ENCODE data around the gene PLCD1. TPM values are rescaled to one million over a fixed set of nuclear protein-coding genes. Genes with fewer than 3 reads are reported as not detected.

The PLCD1 gene
- total and polyA plus RNA-seq, 2 of the 13 experiments (the other 11 are each of a cell fraction or from before 2014, with no cell fraction given): 10.1 to 12.4 TPM

- TF ChIP-seq ZNF235 (CRISPR knock-in tag; IDR thresholded peaks at IDR 0.05; ENCODE audit: borderline replicate concordance) (no peak), SMAD9 (CRISPR knock-in tag; IDR thresholded peaks at IDR 0.05) (no peak), ZNF383 (CRISPR knock-in tag; IDR thresholded peaks at IDR 0.05; ENCODE audit: borderline replicate concordance) (no peak), HDAC2 (CRISPR knock-in tag; IDR thresholded peaks at IDR 0.05) (peak; percentile 72), CREB1 (IDR thresholded peaks at IDR 0.05) (no peak), CREB1 (CRISPR knock-in tag; IDR thresholded peaks at IDR 0.05) (no peak), NCOR1 (IDR thresholded peaks at IDR 0.05; ENCODE audit: borderline replicate concordance, low read length) (no peak), GTF3A (CRISPR knock-in tag; conservative IDR thresholded peaks at IDR 0.05) (no peak), ARID5B (CRISPR knock-in tag; IDR thresholded peaks at IDR 0.05) (peak; percentile 70; the same call in 1 of the 2 replicates), ZNF12 (CRISPR knock-in tag; IDR thresholded peaks at IDR 0.05) (no peak), ATRX (CRISPR knock-in tag; IDR thresholded peaks at IDR 0.05; ENCODE audit: borderline replicate concordance) (no peak), SP2 (CRISPR knock-in tag; IDR thresholded peaks at IDR 0.05) (no peak), ZNF547 (CRISPR knock-in tag; IDR thresholded peaks at IDR 0.05) (no peak), SNAPC2 (CRISPR knock-in tag; IDR thresholded peaks at IDR 0.05) (no peak), HOMEZ (CRISPR knock-in tag; IDR thresholded peaks at IDR 0.05; ENCODE audit: low read depth) (no peak), EP300 (IDR thresholded peaks at IDR 0.05; ENCODE audit: low read depth in 2 of 2, low read length in 2 of 2) (peak in 1 of 2 experiments; percentile 82; a peak in 2 of 4 replicates), EP300 (CRISPR knock-in tag; IDR thresholded peaks at IDR 0.05; ENCODE audit: borderline replicate concordance) (peak; percentile 75; the same call in 1 of the 2 replicates), NR0B2 (CRISPR knock-in tag; IDR thresholded peaks at IDR 0.05) (no peak), SP5 (CRISPR knock-in tag; IDR thresholded peaks at IDR 0.05; ENCODE audit: borderline replicate concordance, low read depth) (peak; percentile 94), ZSCAN9 (CRISPR knock-in tag; IDR thresholded peaks at IDR 0.05; ENCODE audit: borderline replicate concordance) (no peak; the same call in 1 of the 2 replicates), GABPA (IDR thresholded peaks at IDR 0.05; ENCODE audit: low read depth, low read length) (no peak), GABPA (CRISPR knock-in tag; IDR thresholded peaks at IDR 0.05; ENCODE audit: low read depth) (no peak), FOXP4 (CRISPR knock-in tag; IDR thresholded peaks at IDR 0.05) (peak; percentile 81), SIX4 (CRISPR knock-in tag; IDR thresholded peaks at IDR 0.05) (no peak)
Measured at GRCh38 chr3:37986479-37987314, 42.7 kb downstream of the PLCD1 start (continued).

Measured in HepG2 (cell line).